ENCODE data around the gene ADAMTSL2.

Gene ADAMTSL2

GRCh38 chr9:133512253-133513213 lies 22.0 kb upstream of the ADAMTSL2 start:
- Histone ChIP-seq H3K9me3 (ENCODE audit: control insufficient read depth in 5 of 5, low read length in 5 of 5) (peaks cover 0 to 4% (median 0%) of the 10 kb centered on the region in 5 donors), H3K27ac (ENCODE audit: low read depth, low read length) (no peak overlapping the region), H3K27me3 (ENCODE audit: control insufficient read depth in 5 of 5, insufficient read depth in 4 of 5, low read length in 5 of 5) (peaks cover 4 to 36% (median 18%) of the 10 kb centered on the region in 5 donors), H3K9ac (ENCODE audit: low read length in 5 of 5) (no peak overlapping the region), H3K36me3 (ENCODE audit: control insufficient read depth in 5 of 5, insufficient read depth in 5 of 5, low read length in 5 of 5) (no peaks in the 10 kb centered on the region), H3K4me3 (ENCODE audit: low read depth in 1 of 5, low read length in 5 of 5) (no peak overlapping the region), H3K4me1 (ENCODE audit: control insufficient read depth in 5 of 5, insufficient read depth in 5 of 5, low read length in 5 of 5) (peaks cover 0 to 22% (median 17%) of the 10 kb centered on the region in 5 donors)

GRCh38 chr9:133513214-133514100 lies 21.0 kb upstream of the ADAMTSL2 start:
- peaks cover 4 to 32% (median 16%) of the 10 kb centered on the region in 5 donors for H3K27me3 ChIP-seq (ENCODE audit: control insufficient read depth in 5 of 5, insufficient read depth in 4 of 5, low read length in 5 of 5)
- H3K4me3 ChIP-seq (ENCODE audit: low read depth in 1 of 5, low read length in 5 of 5), result no peak overlapping the region
- peaks cover 0 to 4% (median 0%) of the 10 kb centered on the region in 5 donors for H3K9me3 ChIP-seq (ENCODE audit: control insufficient read depth in 5 of 5, low read length in 5 of 5)
- H3K27ac ChIP-seq (ENCODE audit: low read depth, low read length), result no peak overlapping the region
- peak overlapping the region in 1 of 5 donors; percentile 20 for H3K9ac ChIP-seq (ENCODE audit: low read length in 5 of 5)
- no peaks in the 10 kb centered on the region for H3K36me3 ChIP-seq (ENCODE audit: control insufficient read depth in 5 of 5, insufficient read depth in 5 of 5, low read length in 5 of 5)
- peaks cover 0 to 22% (median 17%) of the 10 kb centered on the region in 5 donors for H3K4me1 ChIP-seq (ENCODE audit: control insufficient read depth in 5 of 5, insufficient read depth in 5 of 5, low read length in 5 of 5)

- peaks cover 0 to 17% (median 11%) of the 10 kb centered on the region in 5 donors for H3K4me1 ChIP-seq (ENCODE audit: control insufficient read depth in 5 of 5, insufficient read depth in 5 of 5, low read length in 5 of 5)
- no peaks in the 10 kb centered on the region for H3K36me3 ChIP-seq (ENCODE audit: control insufficient read depth in 5 of 5, insufficient read depth in 5 of 5, low read length in 5 of 5)
- peaks cover 0 to 31% (median 16%) of the 10 kb centered on the region in 5 donors for H3K27me3 ChIP-seq (ENCODE audit: control insufficient read depth in 5 of 5, insufficient read depth in 4 of 5, low read length in 5 of 5)
- peaks cover 0 to 4% (median 0%) of the 10 kb centered on the region in 5 donors for H3K9me3 ChIP-seq (ENCODE audit: control insufficient read depth in 5 of 5, low read length in 5 of 5)
- H3K27ac ChIP-seq (ENCODE audit: low read depth, low read length), result no peak overlapping the region
- no peak overlapping the region for H3K9ac ChIP-seq (ENCODE audit: low read length in 5 of 5)
- H3K4me3 ChIP-seq (ENCODE audit: low read depth in 1 of 5, low read length in 5 of 5), result no peak overlapping the region
Observed at GRCh38 chr9:133514460-133515239, 19.9 kb upstream of the ADAMTSL2 start.

- H3K9ac ChIP-seq (ENCODE audit: low read length in 5 of 5), result no peak overlapping the region
- no peaks in the 10 kb centered on the region for H3K36me3 ChIP-seq (ENCODE audit: control insufficient read depth in 5 of 5, insufficient read depth in 5 of 5, low read length in 5 of 5)
- H3K27me3 ChIP-seq (ENCODE audit: control insufficient read depth in 5 of 5, insufficient read depth in 4 of 5, low read length in 5 of 5), result peaks cover 0 to 33% (median 16%) of the 10 kb centered on the region in 5 donors
- H3K9me3 ChIP-seq (ENCODE audit: control insufficient read depth in 5 of 5, low read length in 5 of 5), result peaks cover 0 to 4% (median 0%) of the 10 kb centered on the region in 5 donors
- no peak overlapping the region for H3K4me3 ChIP-seq (ENCODE audit: low read depth in 1 of 5, low read length in 5 of 5)
- H3K4me1 ChIP-seq (ENCODE audit: control insufficient read depth in 5 of 5, insufficient read depth in 5 of 5, low read length in 5 of 5), result peaks cover 0 to 17% (median 10%) of the 10 kb centered on the region in 5 donors
- no peak overlapping the region for H3K27ac ChIP-seq (ENCODE audit: low read depth, low read length)
Observed at GRCh38 chr9:133515240-133515610, 19.3 kb upstream of the ADAMTSL2 start.

- no peak overlapping the region for H3K27ac ChIP-seq (ENCODE audit: low read depth, low read length)
- no peaks in the 10 kb centered on the region for H3K36me3 ChIP-seq (ENCODE audit: control insufficient read depth in 5 of 5, insufficient read depth in 5 of 5, low read length in 5 of 5)
- H3K9ac ChIP-seq (ENCODE audit: low read length in 5 of 5), result no peak overlapping the region
- peaks cover 0 to 4% (median 0%) of the 10 kb centered on the region in 5 donors for H3K9me3 ChIP-seq (ENCODE audit: control insufficient read depth in 5 of 5, low read length in 5 of 5)
- H3K27me3 ChIP-seq (ENCODE audit: control insufficient read depth in 5 of 5, insufficient read depth in 4 of 5, low read length in 5 of 5), result peaks cover 0 to 33% (median 16%) of the 10 kb centered on the region in 5 donors
- H3K4me1 ChIP-seq (ENCODE audit: control insufficient read depth in 5 of 5, insufficient read depth in 5 of 5, low read length in 5 of 5), result peaks cover 0 to 17% (median 10%) of the 10 kb centered on the region in 5 donors
- no peak overlapping the region for H3K4me3 ChIP-seq (ENCODE audit: low read depth in 1 of 5, low read length in 5 of 5)
Observed at GRCh38 chr9:133515615-133516255, 18.8 kb upstream of the ADAMTSL2 start.

GRCh38 chr9:133516256-133516960 lies 18.1 kb upstream of the ADAMTSL2 start:
- H3K27me3 ChIP-seq (ENCODE audit: control insufficient read depth in 5 of 5, insufficient read depth in 4 of 5, low read length in 5 of 5), result peaks cover 0 to 33% (median 16%) of the 10 kb centered on the region in 5 donors
- H3K4me3 ChIP-seq (ENCODE audit: low read depth in 1 of 5, low read length in 5 of 5), result no peak overlapping the region
- H3K9ac ChIP-seq (ENCODE audit: low read length in 5 of 5), result no peak overlapping the region
- H3K4me1 ChIP-seq (ENCODE audit: control insufficient read depth in 5 of 5, insufficient read depth in 5 of 5, low read length in 5 of 5), result peaks cover 0 to 17% (median 10%) of the 10 kb centered on the region in 5 donors
- peaks cover 0 to 4% (median 0%) of the 10 kb centered on the region in 5 donors for H3K9me3 ChIP-seq (ENCODE audit: control insufficient read depth in 5 of 5, low read length in 5 of 5)
- H3K27ac ChIP-seq (ENCODE audit: low read depth, low read length), result no peak overlapping the region
- H3K36me3 ChIP-seq (ENCODE audit: control insufficient read depth in 5 of 5, insufficient read depth in 5 of 5, low read length in 5 of 5), result no peaks in the 10 kb centered on the region

GRCh38 chr9:133516961-133517350 lies 17.5 kb upstream of the ADAMTSL2 start:
- Histone ChIP-seq H3K4me3 (ENCODE audit: low read depth in 1 of 5, low read length in 5 of 5) (no peak overlapping the region), H3K9me3 (ENCODE audit: control insufficient read depth in 5 of 5, low read length in 5 of 5) (peaks cover 0 to 4% (median 0%) of the 10 kb centered on the region in 5 donors), H3K36me3 (ENCODE audit: control insufficient read depth in 5 of 5, insufficient read depth in 5 of 5, low read length in 5 of 5) (no peaks in the 10 kb centered on the region), H3K27ac (ENCODE audit: low read depth, low read length) (no peak overlapping the region), H3K4me1 (ENCODE audit: control insufficient read depth in 5 of 5, insufficient read depth in 5 of 5, low read length in 5 of 5) (peaks cover 0 to 17% (median 10%) of the 10 kb centered on the region in 5 donors), H3K27me3 (ENCODE audit: control insufficient read depth in 5 of 5, insufficient read depth in 4 of 5, low read length in 5 of 5) (peaks cover 0 to 33% (median 16%) of the 10 kb centered on the region in 5 donors), H3K9ac (ENCODE audit: low read length in 5 of 5) (no peak overlapping the region)

- Histone ChIP-seq H3K4me3 (ENCODE audit: low read depth in 1 of 5, low read length in 5 of 5) (no peak overlapping the region), H3K9ac (ENCODE audit: low read length in 5 of 5) (no peak overlapping the region), H3K4me1 (ENCODE audit: control insufficient read depth in 5 of 5, insufficient read depth in 5 of 5, low read length in 5 of 5) (peaks cover 0 to 17% (median 10%) of the 10 kb centered on the region in 5 donors), H3K27me3 (ENCODE audit: control insufficient read depth in 5 of 5, insufficient read depth in 4 of 5, low read length in 5 of 5) (peaks cover 0 to 33% (median 16%) of the 10 kb centered on the region in 5 donors), H3K9me3 (ENCODE audit: control insufficient read depth in 5 of 5, low read length in 5 of 5) (no peaks in the 10 kb centered on the region), H3K27ac (ENCODE audit: low read depth, low read length) (no peak overlapping the region), H3K36me3 (ENCODE audit: control insufficient read depth in 5 of 5, insufficient read depth in 5 of 5, low read length in 5 of 5) (no peaks in the 10 kb centered on the region)
Observed at GRCh38 chr9:133517711-133518110, 16.8 kb upstream of the ADAMTSL2 start.

All from subcutaneous abdominal adipose tissue (tissue), 5 donors.